AG04450 (cell line): ENCODE results near the gene PTGES2. TPM values are rescaled to one million over a fixed set of nuclear protein-coding genes. Genes with fewer than 3 reads are reported as not detected.

Source experiments
- CTCF ChIA-PET: fragments of 300-600, 350-600 bp; formaldehyde crosslinking; extraction: SDS; loops from one replicate; lab custom pipeline; 2022; ENCODE audit warnings: antibody characterized with exemption, inconsistent platforms; lab: Charles Lee
- POLR2A ChIA-PET: fragments of 350-600 bp; formaldehyde crosslinking; extraction: SDS; loops from one replicate; lab custom pipeline; 2021; ENCODE audit warnings: antibody characterized with exemption, inconsistent platforms; lab: Yijun Ruan, JAX
- DNase-seq: peaks from one replicate; pipeline ENCODE4 v3.0.0-alpha.2; 2011; ENCODE audit warnings: low read depth, low spot score
- H3K27ac ChIP-seq: one replicate; pipeline ENCODE4 v1.5.1; 2012; ENCODE audit warnings: low read depth, low read length, control low read depth
- H3K27me3 ChIP-seq: one replicate; pipeline ENCODE4 v1.6.0; 2012; ENCODE audit warnings: low read length; ENCODE audit not compliant: control insufficient read depth, insufficient read depth
- H3K4me3 ChIP-seq: 2 replicates; pipeline ENCODE4 v1.5.1; 2011; ENCODE audit warnings: mild to moderate bottlenecking, low read depth, low read length, control low read depth
- H3K9me3 ChIP-seq: 2 replicates; pipeline ENCODE4 v1.5.1; 2012; ENCODE audit warnings: low read length; ENCODE audit not compliant: control insufficient read depth, insufficient read depth
- polyA plus RNA-seq: library from polyadenylated mRNA; depleted of rRNA; stranded (reverse); fragments of >200 nt; gene quantifications from 2 replicates; pipeline ENCODE4 v1.2.3, GENCODE V29; 2011
- TF ChIP-seq, protein P1 (sequence below): IDR thresholded peaks from 2 replicates; pipeline ENCODE4 v1.5.1; 2011; ENCODE audit warnings: low read depth, low read length, control low read depth, inconsistent platforms

Gene PTGES2
- polyA plus RNA-seq, 1 experiment, result 56.3 TPM

DNA sequence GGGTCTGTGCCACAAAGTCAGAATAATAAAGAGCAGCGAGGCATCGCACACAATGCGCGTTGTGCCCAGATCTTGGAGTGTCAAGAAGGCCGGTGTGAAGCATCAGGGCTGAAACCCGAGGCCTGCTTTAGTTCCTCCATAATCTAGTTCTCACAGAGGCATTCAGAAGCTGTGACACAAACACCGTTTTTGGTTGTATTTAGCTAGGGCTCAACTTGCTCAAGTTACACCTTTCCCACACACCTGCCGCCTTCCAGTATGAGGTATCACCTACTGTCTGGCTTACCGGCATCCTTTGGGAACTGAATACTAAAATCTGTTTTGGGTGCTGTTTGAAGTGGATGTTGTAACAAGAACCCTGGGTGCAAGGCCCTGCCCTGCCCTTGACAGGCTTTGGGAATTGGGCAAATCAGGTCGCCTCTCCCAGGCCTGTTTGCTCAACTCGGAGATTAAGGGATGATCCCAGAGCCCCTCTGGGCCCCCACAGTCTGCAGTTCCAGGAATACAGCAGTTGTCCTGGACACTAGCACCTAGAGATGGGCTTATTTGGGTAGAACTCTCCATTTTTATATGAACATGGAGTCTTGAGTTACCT, 32.5 kb downstream of the PTGES2 start:
- Histone ChIP-seq H3K27ac (peak overlapping the region; percentile 84), H3K9me3 (no peaks in the 10 kb centered on the region), H3K4me3 (no peak overlapping the region), H3K27me3 (no peaks in the 10 kb centered on the region)
- POLR2A ChIA-PET, result interaction anchor here (0.6 to 1.6 kb wide), 3 partner anchors 14 to 171 kb away, joined by 3 to 7 read pairs (median 4); partner anchors contain the start of gene EEIG1
- CTCF ChIA-PET, result interaction anchor here (1.3 to 6.7 kb wide), 4 partner anchors 23 to 152 kb away, joined by 4 to 42 read pairs (median 8); no protein-coding TSS in a partner anchor
- TF ChIP-seq, protein P1, sequence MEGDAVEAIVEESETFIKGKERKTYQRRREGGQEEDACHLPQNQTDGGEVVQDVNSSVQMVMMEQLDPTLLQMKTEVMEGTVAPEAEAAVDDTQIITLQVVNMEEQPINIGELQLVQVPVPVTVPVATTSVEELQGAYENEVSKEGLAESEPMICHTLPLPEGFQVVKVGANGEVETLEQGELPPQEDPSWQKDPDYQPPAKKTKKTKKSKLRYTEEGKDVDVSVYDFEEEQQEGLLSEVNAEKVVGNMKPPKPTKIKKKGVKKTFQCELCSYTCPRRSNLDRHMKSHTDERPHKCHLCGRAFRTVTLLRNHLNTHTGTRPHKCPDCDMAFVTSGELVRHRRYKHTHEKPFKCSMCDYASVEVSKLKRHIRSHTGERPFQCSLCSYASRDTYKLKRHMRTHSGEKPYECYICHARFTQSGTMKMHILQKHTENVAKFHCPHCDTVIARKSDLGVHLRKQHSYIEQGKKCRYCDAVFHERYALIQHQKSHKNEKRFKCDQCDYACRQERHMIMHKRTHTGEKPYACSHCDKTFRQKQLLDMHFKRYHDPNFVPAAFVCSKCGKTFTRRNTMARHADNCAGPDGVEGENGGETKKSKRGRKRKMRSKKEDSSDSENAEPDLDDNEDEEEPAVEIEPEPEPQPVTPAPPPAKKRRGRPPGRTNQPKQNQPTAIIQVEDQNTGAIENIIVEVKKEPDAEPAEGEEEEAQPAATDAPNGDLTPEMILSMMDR, result no peak
- no peak for DNase-seq

DNA sequence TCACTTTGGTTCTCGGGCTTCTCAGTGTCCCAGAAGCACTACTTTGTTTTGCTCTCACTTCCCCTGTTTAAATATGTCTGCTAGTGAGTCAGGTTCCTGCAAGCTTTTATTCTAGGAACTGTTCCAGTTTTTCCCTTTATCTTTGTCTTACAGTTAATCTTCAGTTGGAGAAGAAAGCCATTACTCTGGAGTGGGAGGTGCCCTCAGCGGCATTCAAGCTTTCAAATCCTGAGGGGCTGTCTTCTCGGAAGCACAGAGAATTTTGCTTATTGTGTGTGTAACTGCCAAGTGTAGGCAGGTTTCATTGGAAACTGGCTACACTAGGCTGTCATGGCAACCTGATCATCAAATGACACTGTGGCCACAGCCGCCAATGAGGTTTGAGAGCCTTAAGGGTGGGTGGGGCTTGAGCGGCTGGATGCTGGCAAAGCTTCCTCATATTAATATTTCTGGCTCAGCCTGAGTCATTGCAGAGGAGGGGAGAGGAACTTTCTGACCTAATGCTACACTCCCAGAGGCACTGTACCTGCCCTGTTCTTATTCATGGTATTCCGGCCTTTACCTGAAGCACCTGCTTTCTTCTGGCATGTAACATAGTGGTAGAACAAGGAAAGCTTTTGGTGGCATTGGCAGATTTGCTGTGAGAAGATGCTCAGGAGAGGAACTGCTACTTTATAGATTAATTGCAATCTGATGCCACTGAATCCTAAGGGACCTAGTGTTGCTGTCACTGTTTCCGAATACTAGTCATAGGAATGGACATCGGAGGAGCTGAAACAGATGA, 33.2 kb downstream of the PTGES2 start:
- POLR2A ChIA-PET, result interaction anchor here (0.6 to 1.6 kb wide), 4 partner anchors 13 to 170 kb away, joined by 3 to 7 read pairs (median 4); partner anchors contain the start of genes EEIG1, NAIF1 and SLC25A25
- CTCF ChIA-PET, result interaction anchor here (1.3 to 6.7 kb wide), 5 partner anchors 23 to 151 kb away, joined by 4 to 42 read pairs (median 13); no protein-coding TSS in a partner anchor
- Histone ChIP-seq H3K9me3 (no peaks in the 10 kb centered on the region), H3K27me3 (no peaks in the 10 kb centered on the region), H3K27ac (peak overlapping the region; percentile 84), H3K4me3 (peak overlapping the region; percentile 42)
- DNase-seq, result peak; percentile 89
- TF ChIP-seq, protein P1, result no peak

DNA sequence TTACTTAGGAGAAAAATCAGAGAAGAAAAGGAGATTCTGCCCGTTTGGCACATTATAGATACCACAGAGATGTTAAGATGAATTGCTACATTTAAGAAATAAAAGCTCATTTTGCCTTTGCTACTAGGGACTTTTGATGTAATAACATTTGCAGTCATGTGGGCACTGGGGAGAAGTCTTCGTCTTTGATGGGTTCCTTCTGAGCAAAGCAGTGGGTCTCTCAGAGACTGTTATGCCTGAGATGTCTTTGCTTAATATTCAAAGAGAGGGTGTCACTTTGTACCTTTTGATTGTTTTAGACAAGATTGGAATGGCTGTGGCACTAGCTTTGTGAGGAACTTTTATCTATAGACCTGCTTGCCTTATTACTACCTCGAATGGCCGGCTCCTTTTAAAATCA, 34.5 kb downstream of the PTGES2 start:
- no peak for DNase-seq

DNA sequence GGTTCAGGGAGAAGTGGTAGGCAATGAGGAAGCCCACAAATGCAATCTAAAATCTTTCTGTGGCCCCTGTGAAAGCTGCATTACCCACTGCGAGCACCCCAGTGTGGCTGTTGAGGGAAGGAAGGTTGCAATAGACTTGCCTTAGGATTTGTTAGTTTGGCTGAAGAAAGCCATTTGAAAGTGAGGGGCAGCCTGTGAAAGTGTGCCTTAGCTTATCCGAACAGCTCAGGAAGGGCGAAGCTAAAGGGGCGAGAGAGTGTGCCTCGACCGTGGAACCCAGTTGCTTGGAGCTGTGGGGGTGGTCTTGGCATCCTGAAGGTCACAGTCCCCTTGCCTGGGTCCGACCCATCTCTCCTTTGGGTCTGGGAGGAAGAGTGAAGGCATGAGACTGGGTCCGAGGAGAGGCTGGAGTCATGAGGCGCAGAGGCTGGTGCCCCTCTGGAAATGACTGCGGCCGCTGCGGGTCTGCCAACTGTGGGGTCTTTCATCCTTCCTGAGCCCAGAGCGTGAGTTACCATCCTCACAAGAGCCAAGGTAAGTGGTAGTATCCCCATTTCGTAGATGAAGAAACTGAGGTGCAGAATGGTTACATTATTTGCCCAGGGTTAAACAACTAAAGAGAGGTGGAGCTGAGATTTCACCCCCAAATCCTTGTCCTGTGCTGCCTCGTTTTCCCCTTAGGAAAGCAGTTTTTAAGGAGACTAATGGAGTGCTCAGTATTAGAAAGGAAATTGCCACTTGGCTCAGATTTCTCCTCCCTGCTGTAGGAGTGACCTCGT, 35.1 kb downstream of the PTGES2 start:
- H3K27me3 ChIP-seq, result no peaks in the 10 kb centered on the region
- POLR2A ChIA-PET, result interaction anchor here (0.8 kb wide), 1 partner anchor 74 kb away, joined by 4 read pairs; no protein-coding TSS in a partner anchor
- TF ChIP-seq, protein P1, result no peak
- H3K27ac ChIP-seq, result peak overlapping the region; percentile 52
- peak overlapping the region; percentile 48 for H3K4me3 ChIP-seq
- no peak for DNase-seq
- no peaks in the 10 kb centered on the region for H3K9me3 ChIP-seq
- CTCF ChIA-PET, result interaction anchor here (0.7 to 6.7 kb wide), 5 partner anchors 8 to 149 kb away, joined by 3 to 42 read pairs (median 8); no protein-coding TSS in a partner anchor

More for the DNA sequence above, 34.5 kb downstream of the PTGES2 start:
- H3K4me3 ChIP-seq, result no peak overlapping the region
- CTCF ChIA-PET, result interaction anchor here (0.7 to 6.7 kb wide), 4 partner anchors 9 to 150 kb away, joined by 3 to 42 read pairs (median 18); no protein-coding TSS in a partner anchor
- H3K9me3 ChIP-seq, result no peaks in the 10 kb centered on the region
- TF ChIP-seq, protein P1, result no peak
- H3K27ac ChIP-seq, result peak overlapping the region; percentile 84
- POLR2A ChIA-PET, result no interaction called here
- no peaks in the 10 kb centered on the region for H3K27me3 ChIP-seq
